OCI-LY7 (cell line): ENCODE data around the gene TAAR6. TPM values are rescaled to one million over a fixed set of nuclear protein-coding genes. Genes with fewer than 3 reads are reported as not detected.

ENCODE experiments used
- BruUV-seq: library from RNA; stranded (reverse); fragments of 400-500 nt; replicated peaks from 2 replicates; lab custom pipeline; 2021; lab: Mats Ljungman, UMichigan
- CTCF ChIA-PET: fragments of 300-600 bp; sonication (Branson Sonifier 250); formaldehyde crosslinking; loops from one replicate; lab custom pipeline; 2022; ENCODE audit warnings: antibody characterized with exemption; ENCODE audit not compliant: unreplicated experiment; lab: Charles Lee
- POLR2A ChIA-PET: fragments of 300-600 bp; sonication (Branson Sonifier 250); formaldehyde crosslinking; loops from one replicate; lab custom pipeline; 2022; ENCODE audit warnings: antibody characterized with exemption; lab: Charles Lee
- DNase-seq: peaks from one replicate; pipeline ENCODE4 v3.0.0-alpha.2; 2015; ENCODE audit warnings: low spot score
- H2AFZ ChIP-seq: fragments of 200-600 bp; sonication (generic), shearing (Covaris generic); 2 replicates; pipeline ENCODE4 v1.6.1; 2014; ENCODE audit warnings: mild to moderate bottlenecking, antibody characterized with exemption, low read length, moderate library complexity
- H3K27ac ChIP-seq: fragments of 200-600 bp; sonication (generic); 2 replicates; pipeline ENCODE4 v1.5.1; 2014; ENCODE audit warnings: mixed run types, low read depth, mild to moderate bottlenecking, moderate library complexity, low read length, inconsistent platforms; ENCODE audit not compliant: poor library complexity, severe bottlenecking
- H3K36me3 ChIP-seq: fragments of 200-600 bp; sonication (generic); 2 replicates; pipeline ENCODE4 v1.6.1; 2014; ENCODE audit warnings: mild to moderate bottlenecking, antibody characterized with exemption, low read length, moderate library complexity, mixed read lengths; ENCODE audit not compliant: insufficient read depth
- H3K4me1 ChIP-seq: fragments of 200-600 bp; sonication (generic); 2 replicates; pipeline ENCODE4 v1.5.1; 2014; ENCODE audit warnings: mild to moderate bottlenecking, low read length; ENCODE audit not compliant: insufficient read depth, poor library complexity, severe bottlenecking
- H3K4me2 ChIP-seq: fragments of 200-600 bp; sonication (generic); 2 replicates; pipeline ENCODE4 v1.6.1; 2014; ENCODE audit warnings: mild to moderate bottlenecking, low read length
- H3K4me3 ChIP-seq: fragments of 200-600 bp; sonication (generic); 2 replicates; pipeline ENCODE4 v1.5.1; 2014; ENCODE audit warnings: mild to moderate bottlenecking, low read depth, low read length; ENCODE audit not compliant: poor library complexity, severe bottlenecking
- H3K79me2 ChIP-seq: fragments of 200-600 bp; sonication (generic); 2 replicates; pipeline ENCODE4 v1.6.1; 2016; ENCODE audit warnings: low read depth, mild to moderate bottlenecking, low read length, moderate library complexity, mixed read lengths; ENCODE audit not compliant: insufficient read depth
- H3K9me2 ChIP-seq: fragments of 200-600 bp; sonication (generic); 2 replicates; pipeline ENCODE4 v1.6.1; 2016; ENCODE audit warnings: mild to moderate bottlenecking, low read length, mixed read lengths; ENCODE audit not compliant: insufficient read depth
- H3K9me3 ChIP-seq: fragments of 200-600 bp; sonication (generic); 2 replicates; pipeline ENCODE4 v1.6.1; 2014; ENCODE audit warnings: mild to moderate bottlenecking, mixed run types, low read length, mixed read lengths
- H4K20me1 ChIP-seq: fragments of 200-600 bp; sonication (generic); 2 replicates; pipeline ENCODE4 v1.6.1; 2014; ENCODE audit warnings: mild to moderate bottlenecking, antibody characterized with exemption, low read length, moderate library complexity, mixed read lengths; ENCODE audit not compliant: insufficient read depth
- CTCF ChIP-seq: fragments of 200-600 bp; sonication (generic); conservative IDR thresholded peaks from 2 replicates; pipeline ENCODE4 v1.5.1; 2014; ENCODE audit warnings: mild to moderate bottlenecking, antibody characterized with exemption, low read length, moderate library complexity, mixed read lengths
- EZH2phosphoT487 ChIP-seq: fragments of 200-600 bp; sonication (generic); IDR thresholded peaks from 2 replicates; pipeline ENCODE4 v1.6.1; 2018; ENCODE audit warnings: low read depth, borderline replicate concordance, mild to moderate bottlenecking, mixed run types, antibody characterized with exemption, low read length, moderate library complexity, mixed read lengths
- intact Hi-C: fragments of 100-400 bp; cut with micrococcal nuclease; formaldehyde crosslinking; loops from one replicate; pipeline ENCODE4 v1.10.0; 2022; ENCODE audit not compliant: unreplicated experiment
- total RNA-seq, 2 experiments: library from RNA; depleted of rRNA in 1 of 2; stranded (reverse); fragments of >200 nt in 1 of 2; shearing (Covaris generic) in 1 of 2; gene quantifications; 2 replicates each; pipeline ENCODE4 v1.2.3, GENCODE V29; 2014 to 2022

TAAR6 gene
- total RNA-seq, 2 experiments from 2014 or later = not detected

- ChIA-PET CTCF (no interaction called here), POLR2A (interaction anchor here (1.6 kb wide), 1 partner anchor 13 kb away, joined by 5 read pairs; no protein-coding TSS in a partner anchor)
- TF ChIP-seq CTCF (no peak), EZH2phosphoT487 (no peak)
- BruUV-seq = no TSS peak
- no peaks in the 10 kb centered on the region for H3K36me3 ChIP-seq
- no peak overlapping the region for H3K4me3 ChIP-seq
- no peaks in the 10 kb centered on the region for H3K9me2 ChIP-seq
- H3K27ac ChIP-seq = no peak overlapping the region
- no peaks in the 10 kb centered on the region for H3K79me2 ChIP-seq
- no peaks in the 10 kb centered on the region for H3K9me3 ChIP-seq
- no peaks in the 10 kb centered on the region for H4K20me1 ChIP-seq
- intact Hi-C loops = no loop called here
- DNase-seq = no peak
- H3K4me2 ChIP-seq = no peak overlapping the region
- H2AFZ ChIP-seq = no peak overlapping the region
- H3K4me1 ChIP-seq = no peaks in the 10 kb centered on the region
These were observed 42.5 kb downstream of the TAAR6 start for GRCh38 chr6:132612449-132613108.

GRCh38 chr6:132614554-132614953, 44.4 kb downstream of the TAAR6 start:
- Histone ChIP-seq H3K9me2 (no peaks in the 10 kb centered on the region), H3K4me3 (peak overlapping the region; percentile 37), H3K9me3 (no peaks in the 10 kb centered on the region), H4K20me1 (no peaks in the 10 kb centered on the region), H3K4me1 (no peaks in the 10 kb centered on the region), H3K36me3 (no peaks in the 10 kb centered on the region), H3K27ac (no peak overlapping the region), H3K79me2 (no peaks in the 10 kb centered on the region), H3K4me2 (peak overlapping the region; percentile 51), H2AFZ (peak overlapping the region; percentile 66; the same call in 1 of the 2 replicates)
- BruUV-seq = no TSS peak
- POLR2A ChIA-PET = no interaction called here
- intact Hi-C loops = no loop called here
- CTCF ChIA-PET = no interaction called here
- no peak for DNase-seq
- TF ChIP-seq EZH2phosphoT487 (no peak), CTCF (no peak)

GRCh38 chr6:132616677-132617076, 46.6 kb downstream of the TAAR6 start:
- H4K20me1 ChIP-seq = no peaks in the 10 kb centered on the region
- POLR2A ChIA-PET = interaction anchor here (0.5 to 1.1 kb wide), 5 partner anchors 9 to 659 kb away, joined by 3 to 4 read pairs (median 3); no protein-coding TSS in a partner anchor
- CTCF ChIA-PET = no interaction called here
- H3K9me3 ChIP-seq = no peaks in the 10 kb centered on the region
- H2AFZ ChIP-seq = 0 out of 2 replicates have a peak overlapping the region, but pooled peaks have one; percentile 12
- no peak overlapping the region for H3K4me3 ChIP-seq
- H3K27ac ChIP-seq = no peak overlapping the region
- TF ChIP-seq CTCF = no peak
- no peak for TF ChIP-seq EZH2phosphoT487
- no peaks in the 10 kb centered on the region for H3K9me2 ChIP-seq
- no peak overlapping the region for H3K4me2 ChIP-seq
- H3K79me2 ChIP-seq = no peaks in the 10 kb centered on the region
- no peak for DNase-seq
- no TSS peak for BruUV-seq
- intact Hi-C loops = no loop called here
- H3K4me1 ChIP-seq = no peaks in the 10 kb centered on the region
- no peaks in the 10 kb centered on the region for H3K36me3 ChIP-seq
